Keratinocyte (primary cell): ENCODE measurements around the gene RALGAPA2. TPM values are rescaled to one million over a fixed set of nuclear protein-coding genes. Genes with fewer than 3 reads are reported as not detected.

Experiments used
- DNase-seq: peaks from one replicate; pipeline ENCODE4 v3.0.0-alpha.2; 2011; ENCODE audit warnings: low read depth, missing footprints, low spot score
- FAIRE-seq: peaks from 2 replicates; lab custom pipeline; 2011; peaks lifted over from hg19 to GRCh38; lab: Jason Lieb, UNC
- H2AFZ ChIP-seq: 2 replicates; pipeline ENCODE4 v1.6.0; 2012; ENCODE audit warnings: low read length, control low read depth, inconsistent platforms; ENCODE audit not compliant: control insufficient read depth
- H3K27ac ChIP-seq: 2 replicates; pipeline ENCODE4 v1.5.1; 2011; ENCODE audit warnings: low read length; ENCODE audit not compliant: control insufficient read depth, insufficient read depth
- H3K27me3 ChIP-seq: 3 replicates; pipeline ENCODE4 v1.6.0; 2011; ENCODE audit warnings: low read length; ENCODE audit not compliant: control insufficient read depth, insufficient read depth; ENCODE audit errors: extremely low read depth
- H3K36me3 ChIP-seq, 2 experiments: 2 replicates in 1 of 2; 3 replicates in 1 of 2; pipeline ENCODE4 v1.5.1; 2011; ENCODE audit warnings: low read length in 2 of 2, mild to moderate bottlenecking in 1 of 2; ENCODE audit not compliant: control insufficient read depth in 2 of 2, insufficient read depth in 2 of 2; ENCODE audit errors: extremely low read depth in 1 of 2
- H3K4me1 ChIP-seq: 3 replicates; pipeline ENCODE4 v1.5.1; 2011; ENCODE audit warnings: low read length; ENCODE audit not compliant: control insufficient read depth, insufficient read depth; ENCODE audit errors: extremely low read depth
- H3K4me2 ChIP-seq: 3 replicates; pipeline ENCODE4 v1.6.0; 2011; ENCODE audit warnings: low read depth, low read length; ENCODE audit not compliant: control insufficient read depth, insufficient read depth; ENCODE audit errors: extremely low read depth
- H3K4me3 ChIP-seq, 3 experiments: fragments of 200-600 bp in 1 of 3; sonication (generic) in 1 of 3; 2 replicates in 2 of 3; 3 replicates in 1 of 3; pipeline ENCODE4 v1.5.1; 2011 to 2016; ENCODE audit warnings: low read length in 3 of 3, mild to moderate bottlenecking in 3 of 3, control low read depth in 2 of 3, inconsistent platforms in 1 of 3, low read depth in 1 of 3, mixed read lengths in 1 of 3, mixed run types in 1 of 3, moderate library complexity in 1 of 3; ENCODE audit not compliant: control insufficient read depth in 2 of 3, insufficient read depth in 2 of 3; ENCODE audit errors: extremely low read depth in 1 of 3
- H3K79me2 ChIP-seq: 2 replicates; pipeline ENCODE4 v1.6.0; 2012; ENCODE audit warnings: low read length; ENCODE audit not compliant: control insufficient read depth, insufficient read depth
- H3K9ac ChIP-seq: 3 replicates; pipeline ENCODE4 v1.6.0; 2011; ENCODE audit warnings: low read length; ENCODE audit not compliant: control insufficient read depth, insufficient read depth; ENCODE audit errors: extremely low read depth
- H3K9me1 ChIP-seq: 3 replicates; pipeline ENCODE4 v1.6.0; 2011; ENCODE audit warnings: low read length; ENCODE audit not compliant: control insufficient read depth, insufficient read depth; ENCODE audit errors: extremely low read depth
- H3K9me3 ChIP-seq: 2 replicates; pipeline ENCODE4 v1.5.1; 2012; ENCODE audit warnings: low read depth, low read length; ENCODE audit not compliant: control insufficient read depth
- H4K20me1 ChIP-seq: 3 replicates; pipeline ENCODE4 v1.6.0; 2011; ENCODE audit warnings: low read length; ENCODE audit not compliant: control insufficient read depth, insufficient read depth; ENCODE audit errors: extremely low read depth
- EZH2 ChIP-seq: IDR thresholded peaks from one replicate; pipeline ENCODE4 v1.6.1; 2012; ENCODE audit warnings: inconsistent platforms, mild to moderate bottlenecking, low read length, moderate library complexity
- dilution Hi-C: fragments of 300-500 bp; cut with MboI; formaldehyde crosslinking; loops from one replicate; pipeline ENCODE4 v1.7.0; 2020; ENCODE audit warnings: low sequenced_read_pairs; ENCODE audit not compliant: extremely low pct_ligation_motif_present
- polyA plus RNA-seq, 5 experiments: library from polyadenylated mRNA; depleted of rRNA in 3 of 5; stranded (reverse) in 3 of 5; stranded (forward) in 1 of 5; unstranded in 1 of 5; fragments of >200 nt; gene quantifications; 1 replicate in 1 of 5; 2 replicates in 3 of 5; 3 replicates in 1 of 5; pipeline versions ENCODE4 v1.2.1 to v1.2.3, GENCODE V29; 2011 to 2012; ENCODE audit warnings: missing spikeins in 2 of 5, low read depth in 1 of 5, low replicate concordance in 1 of 5
- TF ChIP-seq, protein P1 (sequence below), 3 experiments: IDR thresholded peaks in 1 of 3; conservative IDR thresholded peaks in 1 of 3; optimal IDR thresholded peaks in 1 of 3; 2 replicates in 2 of 3; 3 replicates in 1 of 3; pipeline versions ENCODE3 to v1.5.1; 2011; ENCODE audit warnings: low read length in 3 of 3, mild to moderate bottlenecking in 3 of 3, moderate library complexity in 2 of 3, control low read depth in 1 of 3, inconsistent platforms in 1 of 3; ENCODE audit not compliant: insufficient read depth in 2 of 3; ENCODE audit errors: extremely low read depth in 1 of 3

Gene RALGAPA2
- polyA plus RNA-seq, 1 donor (not counting 4 experiments of a cell fraction or from before 2014, with no cell fraction given): 3.2 TPM

DNA sequence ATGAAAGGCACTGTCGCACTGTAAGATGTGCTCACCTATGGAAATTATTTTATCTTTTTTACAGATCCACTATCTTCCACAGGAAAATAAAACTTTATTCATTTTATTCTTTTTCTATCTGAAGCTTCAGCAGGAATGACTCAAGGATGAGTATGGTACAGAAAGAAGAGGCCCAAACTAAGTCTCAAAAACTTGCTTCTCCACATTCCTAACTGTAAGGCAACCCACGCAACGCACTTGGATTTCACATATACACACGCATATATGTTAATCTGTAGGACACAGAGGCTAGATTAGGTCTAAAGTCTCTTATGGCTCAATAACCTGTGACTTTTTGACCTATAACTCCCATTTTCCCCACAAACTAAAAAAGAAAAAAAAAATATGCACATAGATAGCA, 81.9 kb downstream of the RALGAPA2 start:
- Histone ChIP-seq H3K79me2 (no peaks in the 10 kb centered on the region), H3K9ac (no peak overlapping the region), H2AFZ (no peak overlapping the region), H3K4me3 (no peak overlapping the region), H3K27me3 (no peaks in the 10 kb centered on the region), H3K9me3 (no peaks in the 10 kb centered on the region), H3K9me1 (no peaks in the 10 kb centered on the region), H4K20me1 (no peaks in the 10 kb centered on the region), H3K36me3 (peaks cover 0 to 2% of the 10 kb centered on the region in 2 experiments), H3K4me2 (no peak overlapping the region), H3K27ac (no peak overlapping the region), H3K4me1 (peaks cover 2% of the 10 kb centered on the region)
- TF ChIP-seq EZH2: no peak
- TF ChIP-seq, protein P1, sequence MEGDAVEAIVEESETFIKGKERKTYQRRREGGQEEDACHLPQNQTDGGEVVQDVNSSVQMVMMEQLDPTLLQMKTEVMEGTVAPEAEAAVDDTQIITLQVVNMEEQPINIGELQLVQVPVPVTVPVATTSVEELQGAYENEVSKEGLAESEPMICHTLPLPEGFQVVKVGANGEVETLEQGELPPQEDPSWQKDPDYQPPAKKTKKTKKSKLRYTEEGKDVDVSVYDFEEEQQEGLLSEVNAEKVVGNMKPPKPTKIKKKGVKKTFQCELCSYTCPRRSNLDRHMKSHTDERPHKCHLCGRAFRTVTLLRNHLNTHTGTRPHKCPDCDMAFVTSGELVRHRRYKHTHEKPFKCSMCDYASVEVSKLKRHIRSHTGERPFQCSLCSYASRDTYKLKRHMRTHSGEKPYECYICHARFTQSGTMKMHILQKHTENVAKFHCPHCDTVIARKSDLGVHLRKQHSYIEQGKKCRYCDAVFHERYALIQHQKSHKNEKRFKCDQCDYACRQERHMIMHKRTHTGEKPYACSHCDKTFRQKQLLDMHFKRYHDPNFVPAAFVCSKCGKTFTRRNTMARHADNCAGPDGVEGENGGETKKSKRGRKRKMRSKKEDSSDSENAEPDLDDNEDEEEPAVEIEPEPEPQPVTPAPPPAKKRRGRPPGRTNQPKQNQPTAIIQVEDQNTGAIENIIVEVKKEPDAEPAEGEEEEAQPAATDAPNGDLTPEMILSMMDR (optimal IDR thresholded peaks at IDR 0.05 in 1 of 3, IDR thresholded peaks at IDR 0.05 in 1 of 3, conservative IDR thresholded peaks at IDR 0.05 in 1 of 3; ENCODE audit: extremely low read depth in 1 of 3, insufficient read depth in 2 of 3, low read length in 3 of 3): no peak
- dilution Hi-C loops: no loop called here
- DNase-seq (no peak), FAIRE-seq (no peak)

- DNase-seq (no peak), FAIRE-seq (no peak)
- H3K9ac ChIP-seq: no peak overlapping the region
- H3K36me3 ChIP-seq: no peaks in the 10 kb centered on the region
- H3K79me2 ChIP-seq: no peaks in the 10 kb centered on the region
- H3K9me3 ChIP-seq: no peaks in the 10 kb centered on the region
- no peak overlapping the region for H2AFZ ChIP-seq
- no peak overlapping the region for H3K27ac ChIP-seq
- dilution Hi-C loops: no loop called here
- no peak overlapping the region for H3K4me3 ChIP-seq
- H3K27me3 ChIP-seq: no peaks in the 10 kb centered on the region
- no peaks in the 10 kb centered on the region for H4K20me1 ChIP-seq
- no peaks in the 10 kb centered on the region for H3K9me1 ChIP-seq
- TF ChIP-seq, protein P1 (optimal IDR thresholded peaks at IDR 0.05 in 1 of 3, IDR thresholded peaks at IDR 0.05 in 1 of 3, conservative IDR thresholded peaks at IDR 0.05 in 1 of 3; ENCODE audit: extremely low read depth in 1 of 3, insufficient read depth in 2 of 3, low read length in 3 of 3): no peak
- no peak for TF ChIP-seq EZH2
- H3K4me1 ChIP-seq: peaks cover 2% of the 10 kb centered on the region
- no peak overlapping the region for H3K4me2 ChIP-seq
Measured at GRCh38 chr20:20629556-20630188, 82.8 kb downstream of the RALGAPA2 start.
